Measurements from ENCODE around the gene WFIKKN2. TPM values are rescaled to one million over a fixed set of nuclear protein-coding genes. Genes with fewer than 3 reads are reported as not detected.
A peak's percentile ranks its signal among the peaks of the same experiment; 100 is the strongest.

Gene WFIKKN2
- total and polyA plus RNA-seq, 2 of the 13 experiments (the other 11 are each of a cell fraction or from before 2014, with no cell fraction given) = not detected

DNA sequence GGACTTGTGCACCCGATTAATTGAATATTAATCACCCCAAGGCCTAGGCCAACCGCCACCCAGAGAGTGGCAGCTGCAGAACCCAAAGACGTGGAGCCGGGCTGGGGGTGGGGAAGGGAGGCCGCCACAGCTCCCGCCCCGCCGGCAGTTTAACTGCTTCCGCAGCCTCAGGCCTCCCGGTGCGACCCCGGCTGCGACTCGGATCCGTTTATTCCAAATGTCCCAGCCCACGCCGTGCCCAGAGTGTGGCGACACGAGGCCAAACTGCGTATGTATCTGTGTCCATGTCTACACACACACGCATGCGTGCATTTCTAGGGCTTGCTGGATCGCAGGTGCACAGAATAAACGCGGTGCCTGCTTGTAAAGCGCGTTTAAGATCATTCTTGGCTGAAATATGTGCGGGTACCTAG is 31.6 kb downstream of the WFIKKN2 start (continued):
- TF ChIP-seq, protein P1, sequence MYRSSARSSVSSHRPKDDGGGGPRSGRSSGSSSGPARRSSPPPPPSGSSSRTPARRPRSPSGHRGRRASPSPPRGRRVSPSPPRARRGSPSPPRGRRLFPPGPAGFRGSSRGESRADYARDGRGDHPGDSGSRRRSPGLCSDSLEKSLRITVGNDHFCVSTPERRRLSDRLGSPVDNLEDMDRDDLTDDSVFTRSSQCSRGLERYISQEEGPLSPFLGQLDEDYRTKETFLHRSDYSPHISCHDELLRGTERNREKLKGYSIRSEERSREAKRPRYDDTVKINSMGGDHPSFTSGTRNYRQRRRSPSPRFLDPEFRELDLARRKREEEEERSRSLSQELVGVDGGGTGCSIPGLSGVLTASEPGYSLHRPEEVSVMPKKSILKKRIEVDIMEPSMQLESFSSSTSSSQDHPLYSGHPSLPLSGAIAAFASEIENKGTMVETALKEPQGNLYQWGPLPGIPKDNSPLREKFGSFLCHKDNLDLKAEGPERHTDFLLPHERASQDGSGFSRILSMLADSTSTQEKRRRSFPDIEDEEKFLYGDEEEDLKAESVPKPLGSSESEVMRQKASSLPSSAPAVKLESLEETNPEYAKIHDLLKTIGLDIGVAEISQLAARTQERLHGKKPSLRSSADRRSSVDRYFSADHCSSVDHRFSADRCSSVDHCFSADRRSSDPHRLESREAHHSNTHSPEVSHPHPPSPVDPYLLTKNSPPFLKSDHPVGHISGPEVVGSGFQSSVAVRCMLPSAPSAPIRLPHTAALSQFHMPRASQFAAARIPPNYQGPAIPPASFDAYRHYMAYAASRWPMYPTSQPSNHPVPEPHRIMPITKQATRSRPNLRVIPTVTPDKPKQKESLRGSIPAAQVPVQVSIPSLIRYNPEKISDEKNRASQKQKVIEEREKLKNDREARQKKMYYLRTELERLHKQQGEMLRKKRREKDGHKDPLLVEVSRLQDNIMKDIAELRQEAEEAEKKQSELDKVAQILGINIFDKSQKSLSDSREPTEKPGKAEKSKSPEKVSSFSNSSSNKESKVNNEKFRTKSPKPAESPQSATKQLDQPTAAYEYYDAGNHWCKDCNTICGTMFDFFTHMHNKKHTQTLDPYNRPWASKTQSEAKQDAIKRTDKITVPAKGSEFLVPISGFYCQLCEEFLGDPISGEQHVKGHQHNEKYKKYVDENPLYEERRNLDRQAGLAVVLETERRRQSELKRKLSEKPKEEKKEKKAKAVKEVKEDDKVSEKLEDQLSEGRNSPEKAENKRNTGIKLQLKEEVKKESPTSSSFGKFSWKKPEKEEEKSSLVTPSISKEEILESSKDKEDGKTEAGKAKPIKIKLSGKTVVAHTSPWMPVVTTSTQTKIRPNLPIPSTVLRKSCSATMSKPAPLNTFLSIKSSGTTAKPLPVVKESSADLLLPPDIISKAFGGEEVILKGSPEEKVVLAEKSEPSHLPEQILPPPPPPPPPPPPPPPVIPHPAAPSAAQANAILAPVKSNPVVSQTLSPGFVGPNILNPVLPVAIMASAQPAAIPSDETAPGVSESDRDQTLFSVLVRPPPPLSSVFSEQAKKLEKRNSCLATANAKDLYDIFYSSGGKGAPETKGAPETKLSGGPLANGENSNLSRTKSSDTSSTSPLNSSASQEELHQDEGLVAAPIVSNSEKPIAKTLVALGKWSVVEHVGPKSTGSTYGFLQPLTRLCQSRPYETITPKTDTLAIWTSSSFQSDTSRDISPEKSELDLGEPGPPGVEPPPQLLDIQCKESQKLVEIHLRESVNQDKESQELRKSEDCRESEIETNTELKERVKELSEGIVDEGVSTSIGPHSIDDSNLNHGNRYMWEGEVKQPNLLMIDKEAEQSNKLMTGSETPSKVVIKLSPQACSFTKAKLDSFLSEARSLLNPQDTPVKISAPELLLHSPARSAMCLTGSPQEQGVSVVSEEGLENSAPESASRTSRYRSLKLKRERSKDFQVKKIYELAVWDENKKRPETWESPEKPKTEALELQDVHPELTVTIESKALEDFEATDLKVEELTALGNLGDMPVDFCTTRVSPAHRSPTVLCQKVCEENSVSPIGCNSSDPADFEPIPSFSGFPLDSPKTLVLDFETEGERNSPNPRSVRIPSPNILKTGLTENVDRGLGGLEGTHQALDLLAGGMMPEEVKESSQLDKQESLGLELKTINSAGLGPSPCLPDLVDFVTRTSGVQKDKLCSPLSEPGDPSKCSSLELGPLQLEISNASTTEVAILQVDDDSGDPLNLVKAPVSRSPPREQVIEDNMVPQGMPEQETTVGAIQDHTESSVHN (CRISPR knock-in tag; IDR thresholded peaks at IDR 0.05) = no peak
- TF ChIP-seq ZNF563 (CRISPR knock-in tag; IDR thresholded peaks at IDR 0.05) = 0 out of 2 replicates have a peak, but pooled peaks have one; percentile 12
- TF ChIP-seq ZFY (CRISPR knock-in tag; IDR thresholded peaks at IDR 0.05) = no peak
- peak; percentile 32; the same call in 1 of the 2 replicates for TF ChIP-seq HINFP (CRISPR knock-in tag; IDR thresholded peaks at IDR 0.05; ENCODE audit: low read depth)
- no peak for TF ChIP-seq ZBTB40 (IDR thresholded peaks at IDR 0.05)
- TF ChIP-seq ZBTB40 (CRISPR knock-in tag; IDR thresholded peaks at IDR 0.05) = peak; percentile 9; the same call in 1 of the 2 replicates
- TF ChIP-seq ZSCAN29 (CRISPR knock-in tag; conservative IDR thresholded peaks at IDR 0.05) = no peak
- TF ChIP-seq SP5 (CRISPR knock-in tag; IDR thresholded peaks at IDR 0.05; ENCODE audit: borderline replicate concordance, low read depth) = no peak
- TF ChIP-seq ZNF780A (CRISPR knock-in tag; IDR thresholded peaks at IDR 0.05) = 0 out of 2 replicates have a peak, but pooled peaks have one; percentile 85
- TF ChIP-seq GFI1 (CRISPR knock-in tag; IDR thresholded peaks at IDR 0.05; ENCODE audit: borderline replicate concordance) = peak; percentile 60; the same call in 1 of the 2 replicates
- TF ChIP-seq ZNF350 (CRISPR knock-in tag; IDR thresholded peaks at IDR 0.05; ENCODE audit: borderline replicate concordance, low read depth) = peak; percentile 28; the same call in 1 of the 2 replicates
